SK-N-SH treated with all-trans-retinoic acid at 6 μM for 48 hours (cell line): ENCODE results near the gene ZBTB40.

Source experiments
- ATAC-seq: fragments of 200-7000 bp; cut with Tn5 transposase; 3 replicates; pipeline ENCODE4 v1.9.1; 2020; ENCODE audit warnings: mild to moderate bottlenecking, moderate library complexity
- ARNTL ChIP-seq: fragments of 450-650 bp; formaldehyde crosslinking; IDR thresholded peaks from 2 replicates; pipeline ENCODE4 v1.5.0; 2020; ENCODE audit warnings: low read depth, mild to moderate bottlenecking, moderate library complexity, borderline replicate concordance
- BACH2 ChIP-seq: fragments of 250-450 bp; sonication (Bioruptor Pico); IDR thresholded peaks from 2 replicates; pipeline ENCODE4 v1.9.0; 2021; ENCODE audit warnings: mild to moderate bottlenecking, borderline replicate concordance
- CREB5 ChIP-seq: fragments of 250-450 bp; sonication (Bioruptor Pico); IDR thresholded peaks from 2 replicates; pipeline ENCODE4 v1.5.1; 2020; ENCODE audit warnings: low read depth, mild to moderate bottlenecking, moderate library complexity
- CSDC2 ChIP-seq: fragments of 250-450 bp; sonication (Bioruptor Pico); IDR thresholded peaks from 2 replicates; pipeline ENCODE4 v1.5.0; 2020; ENCODE audit warnings: mild to moderate bottlenecking, moderate library complexity
- ESRRG ChIP-seq: fragments of 250-450 bp; sonication (Bioruptor Pico); IDR thresholded peaks from 2 replicates; pipeline ENCODE4 v1.6.1; 2021; ENCODE audit warnings: mild to moderate bottlenecking
- GLIS3 ChIP-seq: fragments of 250-450 bp; sonication (Bioruptor Pico); IDR thresholded peaks from 2 replicates; pipeline ENCODE4 v1.5.0; 2020; ENCODE audit warnings: mild to moderate bottlenecking, moderate library complexity
- ISL1 ChIP-seq: fragments of 250-450 bp; sonication (Bioruptor Pico); IDR thresholded peaks from 2 replicates; pipeline ENCODE4 v2.1.2; 2022; ENCODE audit warnings: mild to moderate bottlenecking, moderate library complexity
- OSR1 ChIP-seq: fragments of 250-450 bp; sonication (Bioruptor Pico); IDR thresholded peaks from 2 replicates; pipeline ENCODE4 v1.8.0; 2022; ENCODE audit warnings: moderate library complexity, mild to moderate bottlenecking, inconsistent platforms
- PATZ1 ChIP-seq: fragments of 250-450 bp; sonication (Bioruptor Pico); IDR thresholded peaks from 2 replicates; pipeline ENCODE4 v1.8.0; 2020; ENCODE audit warnings: mild to moderate bottlenecking, moderate library complexity, borderline replicate concordance
- POU6F1 ChIP-seq: fragments of 250-450 bp; sonication (Bioruptor Pico); IDR thresholded peaks from 2 replicates; pipeline ENCODE4 v1.8.0; 2021; ENCODE audit warnings: low read depth, mild to moderate bottlenecking, moderate library complexity, borderline replicate concordance
- PPARA ChIP-seq: fragments of 250-450 bp; sonication (Bioruptor Pico); IDR thresholded peaks from 2 replicates; pipeline ENCODE4 v1.5.0; 2020; ENCODE audit warnings: mild to moderate bottlenecking, borderline replicate concordance
- RARB ChIP-seq: fragments of 250-450 bp; sonication (Bioruptor Pico); IDR thresholded peaks from 2 replicates; pipeline ENCODE4 v1.8.0; 2021; ENCODE audit warnings: mild to moderate bottlenecking, moderate library complexity
- SNAI2 ChIP-seq: fragments of 250-450 bp; sonication (Bioruptor Pico); IDR thresholded peaks from 2 replicates; pipeline ENCODE4 v1.5.0; 2020; ENCODE audit warnings: mild to moderate bottlenecking, moderate library complexity
- TCF4 ChIP-seq: fragments of 250-450 bp; sonication (Bioruptor Pico); IDR thresholded peaks from 2 replicates; pipeline ENCODE4 v1.8.0; 2021; ENCODE audit warnings: mild to moderate bottlenecking, moderate library complexity, borderline replicate concordance
- TOX ChIP-seq: fragments of 250-450 bp; sonication (Bioruptor Pico); IDR thresholded peaks from 2 replicates; pipeline ENCODE4 v1.8.0; 2021; ENCODE audit warnings: mild to moderate bottlenecking, moderate library complexity, borderline replicate concordance
- TSHZ2 ChIP-seq: fragments of 250-450 bp; sonication (Bioruptor Pico); IDR thresholded peaks from 2 replicates; pipeline ENCODE4 v1.5.0; 2020; ENCODE audit warnings: mild to moderate bottlenecking, moderate library complexity
- ZC3H10 ChIP-seq: fragments of 250-450 bp; sonication (Bioruptor Pico); IDR thresholded peaks from 2 replicates; pipeline ENCODE4 v1.5.1; 2021; ENCODE audit warnings: mild to moderate bottlenecking, moderate library complexity
- ZFP30 ChIP-seq: fragments of 450-650 bp; formaldehyde crosslinking; IDR thresholded peaks from 2 replicates; pipeline ENCODE4 v1.5.0; 2022; ENCODE audit warnings: mild to moderate bottlenecking, moderate library complexity
- ZNF565 ChIP-seq: fragments of 450-650 bp; formaldehyde crosslinking; conservative IDR thresholded peaks from 2 replicates; pipeline ENCODE4 v1.5.0; 2020; ENCODE audit warnings: low read depth, mild to moderate bottlenecking, moderate library complexity
- ZNF70 ChIP-seq: fragments of 450-650 bp; formaldehyde crosslinking; IDR thresholded peaks from 2 replicates; pipeline ENCODE4 v1.5.0; 2020; ENCODE audit warnings: mild to moderate bottlenecking, moderate library complexity
- ZNF8 ChIP-seq: fragments of 450-650 bp; formaldehyde crosslinking; IDR thresholded peaks from 2 replicates; pipeline ENCODE4 v1.5.0; 2020; ENCODE audit warnings: mild to moderate bottlenecking, moderate library complexity

The ZBTB40 gene

GRCh38 chr1:22527122-22527521 is 75.5 kb downstream of the ZBTB40 start:
- no peak for TF ChIP-seq CREB5 (CRISPR knock-in tag)
- ATAC-seq = peak; percentile 37; the same call in 1 of the 3 replicates

GRCh38 chr1:22527555-22528296 is 76.1 kb downstream of the ZBTB40 start:
- TF ChIP-seq PATZ1 (CRISPR knock-in tag) = no peak
- no peak for TF ChIP-seq PPARA (CRISPR knock-in tag)
- no peak for TF ChIP-seq RARB (CRISPR knock-in tag)
- no peak for TF ChIP-seq ZNF8 (CRISPR knock-in tag)
- TF ChIP-seq ZFP30 (CRISPR knock-in tag) = no peak
- TF ChIP-seq TOX (CRISPR knock-in tag) = no peak
- no peak for TF ChIP-seq ZNF565 (CRISPR knock-in tag)
- no peak for TF ChIP-seq ARNTL (CRISPR knock-in tag)
- no peak for TF ChIP-seq ZNF70 (CRISPR knock-in tag)
- TF ChIP-seq OSR1 (CRISPR knock-in tag) = no peak
- no peak for TF ChIP-seq GLIS3 (CRISPR knock-in tag)
- TF ChIP-seq TCF4 (CRISPR knock-in tag) = no peak
- TF ChIP-seq ZC3H10 = no peak
- no peak for TF ChIP-seq ISL1 (CRISPR knock-in tag)
- no peak for TF ChIP-seq CREB5 (CRISPR knock-in tag)
- TF ChIP-seq TSHZ2 = no peak
- TF ChIP-seq ESRRG (CRISPR knock-in tag) = no peak
- TF ChIP-seq BACH2 = no peak
- TF ChIP-seq SNAI2 (CRISPR knock-in tag) = no peak
- no peak for TF ChIP-seq POU6F1
- TF ChIP-seq, all 23 proteins: peak for 0

GRCh38 chr1:22528451-22528850 is 76.8 kb downstream of the ZBTB40 start:
- no peak for ATAC-seq
- TF ChIP-seq PPARA (CRISPR knock-in tag) = no peak
- no peak for TF ChIP-seq TSHZ2
- TF ChIP-seq ISL1 (CRISPR knock-in tag) = no peak
- no peak for TF ChIP-seq CSDC2 (CRISPR knock-in tag)
- no peak for TF ChIP-seq SNAI2 (CRISPR knock-in tag)
- no peak for TF ChIP-seq RARB (CRISPR knock-in tag)
- no peak for TF ChIP-seq ZNF70 (CRISPR knock-in tag)
- TF ChIP-seq ZNF8 (CRISPR knock-in tag) = no peak
- no peak for TF ChIP-seq ESRRG (CRISPR knock-in tag)
- TF ChIP-seq GLIS3 (CRISPR knock-in tag) = no peak
- no peak for TF ChIP-seq CREB5 (CRISPR knock-in tag)
- TF ChIP-seq TCF4 (CRISPR knock-in tag) = no peak
- TF ChIP-seq PATZ1 (CRISPR knock-in tag) = no peak

More at GRCh38 chr1:22527555-22528296, 76.1 kb downstream of the ZBTB40 start:
- peak; percentile 41; the same call in 1 of the 3 replicates for ATAC-seq
